Breast epithelium (tissue), 3 donors: ENCODE measurements around the gene LIN7A.

ENCODE experiments used
- CTCF ChIP-seq, 3 donors: fragments of 450-650 bp; IDR thresholded peaks; one replicate each; pipeline ENCODE4 v1.5.1; 2016 to 2017; ENCODE audit warnings: antibody characterized with exemption in 3 of 3, mild to moderate bottlenecking in 3 of 3, moderate library complexity in 3 of 3
- POLR2A ChIP-seq: fragments of 450-650 bp; IDR thresholded peaks from one replicate; pipeline ENCODE4 v1.6.1; 2016; ENCODE audit warnings: antibody characterized with exemption, mild to moderate bottlenecking, moderate library complexity
- POLR2AphosphoS5 ChIP-seq, 3 donors: sonication (generic); formaldehyde crosslinking; IDR thresholded peaks; one replicate each; pipeline ENCODE4 v1.6.1; 2017; ENCODE audit warnings: antibody characterized with exemption in 3 of 3

GRCh38 chr12:80868576-80868975, 69.2 kb downstream of the LIN7A start:
- no peak for TF ChIP-seq CTCF (IDR thresholded peaks at IDR 0.05)
- no peak for TF ChIP-seq POLR2AphosphoS5 (IDR thresholded peaks at IDR 0.05)
- TF ChIP-seq POLR2A: no peak
